HFF-Myc (cell line): ENCODE measurements around the gene UPK2.

Source experiments
- DNase-seq: peaks from one replicate; pipeline ENCODE4 v3.0.0-alpha.2; 2011; ENCODE audit warnings: low read depth; ENCODE audit errors: extremely low read depth
- H3K4me3 ChIP-seq: replicated peaks from 2 replicates; pipeline ENCODE4 v1.5.1; 2011; ENCODE audit warnings: low read depth, mild to moderate bottlenecking, control low read depth, low read length
- TF ChIP-seq, protein P1 (sequence below): IDR thresholded peaks from 2 replicates; pipeline ENCODE4 v1.5.1; 2012; ENCODE audit warnings: mild to moderate bottlenecking, low read depth, low read length, control low read depth; ENCODE audit errors: missing control alignments

UPK2 gene

GRCh38 chr11:118914178-118914918 is 41.8 kb upstream of the UPK2 start:
- no peak overlapping the region for H3K4me3 ChIP-seq
- TF ChIP-seq, protein P1, sequence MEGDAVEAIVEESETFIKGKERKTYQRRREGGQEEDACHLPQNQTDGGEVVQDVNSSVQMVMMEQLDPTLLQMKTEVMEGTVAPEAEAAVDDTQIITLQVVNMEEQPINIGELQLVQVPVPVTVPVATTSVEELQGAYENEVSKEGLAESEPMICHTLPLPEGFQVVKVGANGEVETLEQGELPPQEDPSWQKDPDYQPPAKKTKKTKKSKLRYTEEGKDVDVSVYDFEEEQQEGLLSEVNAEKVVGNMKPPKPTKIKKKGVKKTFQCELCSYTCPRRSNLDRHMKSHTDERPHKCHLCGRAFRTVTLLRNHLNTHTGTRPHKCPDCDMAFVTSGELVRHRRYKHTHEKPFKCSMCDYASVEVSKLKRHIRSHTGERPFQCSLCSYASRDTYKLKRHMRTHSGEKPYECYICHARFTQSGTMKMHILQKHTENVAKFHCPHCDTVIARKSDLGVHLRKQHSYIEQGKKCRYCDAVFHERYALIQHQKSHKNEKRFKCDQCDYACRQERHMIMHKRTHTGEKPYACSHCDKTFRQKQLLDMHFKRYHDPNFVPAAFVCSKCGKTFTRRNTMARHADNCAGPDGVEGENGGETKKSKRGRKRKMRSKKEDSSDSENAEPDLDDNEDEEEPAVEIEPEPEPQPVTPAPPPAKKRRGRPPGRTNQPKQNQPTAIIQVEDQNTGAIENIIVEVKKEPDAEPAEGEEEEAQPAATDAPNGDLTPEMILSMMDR, result no peak
- DNase-seq, result no peak

- TF ChIP-seq, protein P1, result no peak
- no peak overlapping the region for H3K4me3 ChIP-seq
- no peak for DNase-seq
Measured at GRCh38 chr11:118914987-118915386, 41.1 kb upstream of the UPK2 start.

GRCh38 chr11:118915396-118915795 is 40.7 kb upstream of the UPK2 start:
- no peak for DNase-seq
- no peak overlapping the region for H3K4me3 ChIP-seq
- TF ChIP-seq, protein P1, result no peak

GRCh38 chr11:118915941-118916841 is 39.9 kb upstream of the UPK2 start:
- no peak for DNase-seq
- H3K4me3 ChIP-seq, result peak overlapping the region; percentile 14; the same call in 1 of the 2 replicates
- TF ChIP-seq, protein P1, result no peak

DNA sequence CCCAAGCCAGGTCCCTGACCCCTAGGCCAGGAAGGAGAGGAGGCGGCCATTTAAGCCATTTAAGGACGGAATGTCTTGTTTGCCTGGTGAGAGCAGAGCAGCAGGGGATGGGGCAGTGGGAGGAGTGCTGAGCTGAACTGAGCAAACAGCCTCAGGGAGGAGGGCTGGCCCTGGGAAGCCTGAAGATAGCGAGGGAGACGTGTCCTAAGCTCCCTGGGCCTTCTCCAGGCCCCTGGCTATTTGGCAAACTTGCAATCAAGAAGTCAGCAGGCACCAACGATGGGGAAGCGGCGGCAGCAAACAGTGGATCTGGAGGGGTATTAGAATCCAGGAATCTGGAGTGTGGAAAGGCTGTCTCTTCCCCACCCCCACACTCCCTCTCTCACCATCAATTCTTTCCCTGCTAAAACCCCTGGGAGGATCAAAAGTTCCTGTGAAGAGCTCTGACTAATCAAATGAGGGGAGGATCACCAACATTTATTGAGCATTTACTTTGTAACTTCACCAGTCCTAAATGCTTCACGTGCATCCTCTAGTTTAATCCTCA is 39.2 kb upstream of the UPK2 start:
- DNase-seq, result no peak
- peak overlapping the region; percentile 14; the same call in 1 of the 2 replicates for H3K4me3 ChIP-seq
- TF ChIP-seq, protein P1, result no peak

DNA sequence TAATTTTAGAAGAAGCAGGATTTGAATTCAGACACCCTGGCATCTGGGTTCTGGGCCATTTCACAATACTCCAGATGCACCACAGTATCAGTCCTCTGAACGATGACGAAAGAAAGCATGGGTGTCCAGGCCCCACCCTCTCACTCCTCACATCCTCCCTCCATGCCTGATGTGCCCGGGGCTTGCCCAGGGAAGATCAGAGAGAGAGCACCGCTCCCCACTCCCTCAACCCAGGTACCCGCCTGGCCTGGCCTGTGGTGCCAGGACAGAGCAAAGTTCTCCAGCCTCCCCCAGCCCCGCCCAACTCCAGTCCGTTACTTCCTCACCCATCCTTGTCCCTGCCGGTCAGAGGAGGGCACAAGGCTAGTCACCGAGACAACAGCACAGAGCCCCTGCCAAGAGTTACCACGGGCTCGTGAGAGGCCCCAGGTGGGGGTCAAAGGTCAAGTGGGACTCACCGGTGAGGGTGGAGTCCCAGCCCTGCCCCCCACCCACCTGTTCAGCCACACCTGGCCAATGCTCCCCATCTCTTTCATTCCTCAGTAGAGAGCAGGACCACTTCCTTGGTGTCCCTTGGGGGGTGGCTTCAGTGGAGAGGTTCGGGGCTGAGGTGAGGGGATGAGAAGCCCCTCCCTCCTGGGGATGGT is 38.5 kb upstream of the UPK2 start:
- TF ChIP-seq, protein P1, result no peak
- peak overlapping the region; percentile 34 for H3K4me3 ChIP-seq
- no peak for DNase-seq
